Neuronal stem cell (in vitro differentiated cells): ENCODE data around the gene PARP2.

Source experiments
- DNase-seq: peaks from one replicate; pipeline ENCODE4 v3.0.0-alpha.2; 2013; ENCODE audit warnings: low spot score
- H2AFZ ChIP-seq: one replicate; pipeline ENCODE4 v1.6.1; 2013; ENCODE audit warnings: mild to moderate bottlenecking, low read length, inconsistent platforms
- H2AK5ac ChIP-seq: 2 replicates; pipeline ENCODE4 v1.6.1; 2013; ENCODE audit warnings: low read depth, mild to moderate bottlenecking, inconsistent platforms, low read length, moderate library complexity, mixed read lengths
- H2BK120ac ChIP-seq: 2 replicates; pipeline ENCODE4 v1.6.1; 2013; ENCODE audit warnings: low read depth, mild to moderate bottlenecking, inconsistent platforms, low read length, moderate library complexity, mixed read lengths
- H2BK12ac ChIP-seq: one replicate; pipeline ENCODE4 v1.6.1; 2013; ENCODE audit warnings: low read length, inconsistent platforms
- H2BK15ac ChIP-seq: 2 replicates; pipeline ENCODE4 v1.6.1; 2013; ENCODE audit warnings: mild to moderate bottlenecking, low read length, inconsistent platforms, mixed read lengths
- H2BK5ac ChIP-seq: one replicate; pipeline ENCODE4 v1.6.1; 2013; ENCODE audit warnings: inconsistent platforms, mild to moderate bottlenecking, low read length, moderate library complexity
- H3K14ac ChIP-seq: one replicate; pipeline ENCODE4 v1.6.1; 2013; ENCODE audit warnings: low read length, inconsistent platforms
- H3K18ac ChIP-seq: 2 replicates; pipeline ENCODE4 v1.6.1; 2013; ENCODE audit warnings: low read length, inconsistent platforms
- H3K23ac ChIP-seq: 2 replicates; pipeline ENCODE4 v1.6.1; 2013; ENCODE audit warnings: low read depth, mild to moderate bottlenecking, mixed read lengths, low read length, inconsistent platforms; ENCODE audit not compliant: poor library complexity
- H3K27ac ChIP-seq: replicated peaks from 3 replicates; pipeline ENCODE4 v1.5.1; 2013; ENCODE audit warnings: low read length, inconsistent platforms
- H3K27me3 ChIP-seq, 3 experiments: 2 replicates each; pipeline ENCODE4 v1.6.1; 2013; ENCODE audit warnings: low read length in 3 of 3, mild to moderate bottlenecking in 2 of 3, inconsistent platforms in 1 of 3, low read depth in 1 of 3, mixed read lengths in 1 of 3, moderate library complexity in 1 of 3; ENCODE audit not compliant: control insufficient read depth in 3 of 3, insufficient read depth in 3 of 3
- H3K36me3 ChIP-seq, 2 donors: replicated peaks in 1 of 2; 2 replicates each; pipeline ENCODE4 v1.6.1; 2013; ENCODE audit warnings: low read length in 2 of 2; ENCODE audit not compliant: control insufficient read depth in 2 of 2, insufficient read depth in 2 of 2
- H3K4ac ChIP-seq: 2 replicates; pipeline ENCODE4 v1.6.1; 2013; ENCODE audit warnings: inconsistent platforms, mild to moderate bottlenecking, low read length, moderate library complexity
- H3K4me1 ChIP-seq, 2 donors: 1 replicate in 1 of 2; 2 replicates in 1 of 2; pipeline ENCODE4 v1.6.1; 2013; ENCODE audit warnings: low read length in 2 of 2, low read depth in 1 of 2; ENCODE audit not compliant: control insufficient read depth in 2 of 2, insufficient read depth in 1 of 2
- H3K4me2 ChIP-seq: one replicate; pipeline ENCODE4 v1.6.1; 2013; ENCODE audit warnings: mild to moderate bottlenecking, low read length, inconsistent platforms; ENCODE audit not compliant: insufficient read depth, poor library complexity, severe bottlenecking
- H3K4me3 ChIP-seq, 2 donors: 2 replicates each; pipeline ENCODE4 v1.5.1; 2013; ENCODE audit warnings: low read length in 2 of 2, mild to moderate bottlenecking in 2 of 2, inconsistent platforms in 1 of 2, moderate library complexity in 1 of 2
- H3K79me1 ChIP-seq: one replicate; pipeline ENCODE4 v1.6.1; 2013; ENCODE audit warnings: low read depth, mild to moderate bottlenecking, inconsistent platforms, low read length, moderate library complexity
- H3K9ac ChIP-seq: one replicate; pipeline ENCODE4 v1.6.1; 2013; ENCODE audit warnings: mild to moderate bottlenecking, low read depth, low read length, inconsistent platforms; ENCODE audit not compliant: poor library complexity
- H3K9me3 ChIP-seq, 2 donors: replicated peaks in 1 of 2; 2 replicates each; pipeline versions ENCODE3 to v1.6.1; 2013; ENCODE audit warnings: low read length in 2 of 2, mild to moderate bottlenecking in 2 of 2, inconsistent platforms in 1 of 2, low read depth in 1 of 2, mixed read lengths in 1 of 2, moderate library complexity in 1 of 2; ENCODE audit not compliant: control insufficient read depth in 2 of 2, insufficient read depth in 1 of 2
- H4K8ac ChIP-seq: one replicate; pipeline ENCODE4 v1.6.1; 2013; ENCODE audit warnings: low read depth, mild to moderate bottlenecking, inconsistent platforms, low read length, moderate library complexity
- H4K91ac ChIP-seq: one replicate; pipeline ENCODE4 v1.6.1; 2013; ENCODE audit warnings: low read length, low read depth, mild to moderate bottlenecking, inconsistent platforms; ENCODE audit not compliant: poor library complexity
- WGBS, 2 donors: extraction: QIAGEN DNeasy Blood & Tissue Kit; methylation state at CpG; one replicate each; pipeline ENCODE4 v1.1.7; 2013; ENCODE audit warnings: missing lambda C conversion rate in 2 of 2, mixed read lengths in 1 of 2; ENCODE audit not compliant: insufficient read length in 2 of 2, insufficient replicate concordance in 1 of 2; ENCODE audit errors: extremely low coverage in 2 of 2; 5-methylcytosine and 5-hydroxymethylcytosine counted together

PARP2 gene

GRCh38 chr14:20332431-20332787, 11.0 kb upstream of the PARP2 start:
- no peak for DNase-seq
- Histone ChIP-seq H3K4me1 (peaks cover 2 to 3% of the 10 kb centered on the region in 2 donors), H2AK5ac (no peak overlapping the region), H3K14ac (no peak overlapping the region), H3K36me3 (peaks cover 6 to 36% of the 10 kb centered on the region in 2 donors), H3K4ac (no peak overlapping the region), H3K23ac (no peak overlapping the region), H3K79me1 (no peaks in the 10 kb centered on the region), H4K91ac (no peak overlapping the region), H3K4me3 (peak overlapping the region; percentile 69 to 82), H3K9ac (no peak overlapping the region), H2BK120ac (no peak overlapping the region), H3K27me3 (no peaks in the 10 kb centered on the region), H3K27ac (no peak overlapping the region), H3K18ac (no peak overlapping the region), H2BK15ac (no peak overlapping the region), H2BK12ac (no peak overlapping the region), H3K9me3 (no peaks in the 10 kb centered on the region), H2BK5ac (no peak overlapping the region), H3K4me2 (peak overlapping the region; percentile 45), H4K8ac (no peak overlapping the region), H2AFZ (peak overlapping the region; percentile 78)
- no CpG with 5 or more reads among the region's 4 CpGs for WGBS, 2 donors

DNA sequence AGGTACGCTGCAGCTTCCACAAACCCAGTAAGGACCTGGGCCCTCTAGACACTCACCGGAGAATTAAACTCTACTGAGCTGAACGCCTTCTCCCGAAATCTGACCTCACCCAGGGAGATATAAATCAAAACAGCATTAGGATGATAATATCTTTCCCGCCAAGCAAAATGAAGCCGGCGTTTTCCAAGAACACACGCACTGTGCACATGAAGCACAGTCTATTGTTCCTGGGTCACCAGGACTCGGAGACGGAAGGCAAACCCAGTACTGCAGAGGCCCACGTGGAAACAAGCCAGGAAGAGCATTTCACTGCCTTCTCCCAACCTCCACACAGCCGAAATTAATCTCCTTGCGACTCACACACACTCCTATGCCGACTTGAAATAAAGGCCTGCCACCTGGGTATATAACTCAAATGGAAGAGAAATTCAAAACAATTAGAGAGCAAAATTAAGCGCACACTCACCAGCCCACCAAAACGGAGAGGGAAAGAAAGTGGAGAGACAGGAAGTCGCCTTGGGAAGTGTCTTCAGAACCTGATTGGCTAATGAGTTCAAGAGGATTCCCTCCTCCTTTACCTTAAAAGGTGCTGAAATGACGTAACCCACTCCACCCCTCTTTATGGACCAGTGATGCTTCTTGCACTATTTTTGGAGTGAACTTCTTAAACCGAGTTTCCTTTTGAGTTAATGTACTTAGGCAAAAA, 10.5 kb upstream of the PARP2 start, which contains the start of gene CCNB1IP1:
Gene CCNB1IP1 (minus strand): TSS at position 492 of the 706 bp plus-strand sequence. CDS start 16,756 bp downstream, outside the sequence.
- WGBS, 2 donors = no CpG with 5 or more reads among the region's 19 CpGs

DNA sequence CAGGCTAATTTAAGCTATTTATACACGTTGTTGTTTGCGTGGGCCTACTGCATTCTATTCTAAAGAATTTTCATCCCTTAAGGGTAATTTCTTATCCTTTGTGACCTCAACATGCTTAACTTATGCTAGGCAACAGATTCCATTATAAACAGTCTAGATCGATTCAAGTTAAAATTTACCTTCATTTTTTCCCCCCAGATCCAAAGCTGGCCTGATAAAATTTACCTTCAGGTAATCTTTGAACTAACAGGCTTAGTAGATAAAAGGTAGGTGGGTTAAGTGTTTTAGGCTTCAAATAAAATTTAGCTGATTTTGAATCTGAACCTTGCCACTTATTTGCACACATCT, 10.0 kb upstream of the PARP2 start:
- H3K36me3 ChIP-seq = peaks cover 6 to 25% of the 10 kb centered on the region in 2 donors
- peaks cover 0 to 4% (median 0%) of the 10 kb centered on the region in 3 experiments for H3K27me3 ChIP-seq
- no peak overlapping the region for H3K27ac ChIP-seq
- no peak overlapping the region for H2BK12ac ChIP-seq
- H3K4me2 ChIP-seq = no peak overlapping the region
- H3K9ac ChIP-seq = no peak overlapping the region
- no peak overlapping the region for H3K4ac ChIP-seq
- H2AFZ ChIP-seq = peak overlapping the region; percentile 78
- H3K79me1 ChIP-seq = no peaks in the 10 kb centered on the region
- no peak overlapping the region for H3K14ac ChIP-seq
- H3K4me3 ChIP-seq = peak overlapping the region in 1 of 2 donors; percentile 69
- H2BK5ac ChIP-seq = no peak overlapping the region
- no peak overlapping the region for H2AK5ac ChIP-seq
- H2BK120ac ChIP-seq = no peak overlapping the region
- H4K91ac ChIP-seq = no peak overlapping the region
- H3K18ac ChIP-seq = no peak overlapping the region
- H4K8ac ChIP-seq = no peak overlapping the region
- peaks cover 2 to 3% of the 10 kb centered on the region in 2 donors for H3K4me1 ChIP-seq
- no peak overlapping the region for H2BK15ac ChIP-seq
- H3K9me3 ChIP-seq = no peaks in the 10 kb centered on the region
- no peak for DNase-seq
- H3K23ac ChIP-seq = no peak overlapping the region
- no CpG with 5 or more reads among the region's 3 CpGs for WGBS, 2 donors

More for the DNA sequence above, 10.5 kb upstream of the PARP2 start, which contains the start of gene CCNB1IP1:
- Histone ChIP-seq H3K9me3 (no peaks in the 10 kb centered on the region), H3K23ac (no peak within 1 kb of the TSS), H3K79me1 (no peaks in the 10 kb centered on the region), H3K27me3 (peaks cover 0 to 3% (median 0%) of the 10 kb centered on the region in 3 experiments), H2BK5ac (no peak within 1 kb of the TSS), H2AK5ac (no peak within 1 kb of the TSS), H3K18ac (no peak within 1 kb of the TSS), H3K9ac (no peak within 1 kb of the TSS), H2BK120ac (no peak within 1 kb of the TSS), H3K36me3 (peaks cover 6 to 30% of the 10 kb centered on the region in 2 donors), H3K4ac (no peak within 1 kb of the TSS), H2BK15ac (no peak within 1 kb of the TSS), H4K91ac (no peak within 1 kb of the TSS), H3K4me1 (peaks cover 2 to 3% of the 10 kb centered on the region in 2 donors), H3K4me2 (peak within 1 kb of the TSS; percentile 45), H2BK12ac (no peak within 1 kb of the TSS), H3K4me3 (peak within 1 kb of the TSS; percentile 69 to 82), H3K27ac (peak within 1 kb of the TSS; percentile 30), H3K14ac (no peak within 1 kb of the TSS), H2AFZ (peak within 1 kb of the TSS; percentile 78), H4K8ac (no peak within 1 kb of the TSS)
- DNase-seq = peak; percentile 64

DNA sequence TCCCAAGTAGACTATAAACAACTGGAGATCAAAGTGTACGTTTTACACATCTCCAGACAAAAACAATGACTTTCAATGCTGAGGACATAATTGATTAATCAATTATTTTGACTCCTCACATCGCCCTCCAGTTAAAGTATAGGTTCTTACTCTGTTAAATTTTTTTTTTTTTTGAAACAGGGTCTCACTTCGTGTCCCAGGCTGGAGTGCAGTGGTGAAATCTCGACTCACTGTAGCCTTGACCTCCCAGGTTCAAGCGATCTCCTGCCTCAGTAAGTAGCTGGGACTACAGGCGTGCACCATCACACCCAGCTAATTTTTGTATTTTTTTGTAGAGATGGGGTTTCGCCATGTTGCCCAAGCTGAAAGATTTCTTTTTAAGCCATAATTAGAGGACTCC, 9.4 kb upstream of the PARP2 start:
- no peak overlapping the region for H3K4ac ChIP-seq
- no peak overlapping the region for H3K4me2 ChIP-seq
- H2BK15ac ChIP-seq = no peak overlapping the region
- DNase-seq = no peak
- H2AK5ac ChIP-seq = no peak overlapping the region
- H3K9ac ChIP-seq = no peak overlapping the region
- H3K14ac ChIP-seq = no peak overlapping the region
- H3K18ac ChIP-seq = no peak overlapping the region
- no peak overlapping the region for H3K23ac ChIP-seq
- no peak overlapping the region for H2BK120ac ChIP-seq
- WGBS, 2 donors = no CpG with 5 or more reads among the region's 7 CpGs
- H2BK5ac ChIP-seq = no peak overlapping the region
- peaks cover 0 to 4% (median 0%) of the 10 kb centered on the region in 3 experiments for H3K27me3 ChIP-seq
- H3K9me3 ChIP-seq = no peaks in the 10 kb centered on the region
- H3K36me3 ChIP-seq = peaks cover 3 to 20% of the 10 kb centered on the region in 2 donors
- H4K91ac ChIP-seq = no peak overlapping the region
- no peak overlapping the region for H2AFZ ChIP-seq
- H3K79me1 ChIP-seq = no peaks in the 10 kb centered on the region
- no peak overlapping the region for H3K27ac ChIP-seq
- H2BK12ac ChIP-seq = no peak overlapping the region
- peaks cover 2 to 3% of the 10 kb centered on the region in 2 donors for H3K4me1 ChIP-seq
- H3K4me3 ChIP-seq = no peak overlapping the region
- no peak overlapping the region for H4K8ac ChIP-seq
